DMS 273 (cell line): Measurements from ENCODE around the gene BRINP1.

Experiments
- DNase-seq: peaks from one replicate; lab custom pipeline; 2025; ENCODE audit not compliant: unreplicated experiment; lab: John Stamatoyannopoulos, UW

The BRINP1 gene

DNA sequence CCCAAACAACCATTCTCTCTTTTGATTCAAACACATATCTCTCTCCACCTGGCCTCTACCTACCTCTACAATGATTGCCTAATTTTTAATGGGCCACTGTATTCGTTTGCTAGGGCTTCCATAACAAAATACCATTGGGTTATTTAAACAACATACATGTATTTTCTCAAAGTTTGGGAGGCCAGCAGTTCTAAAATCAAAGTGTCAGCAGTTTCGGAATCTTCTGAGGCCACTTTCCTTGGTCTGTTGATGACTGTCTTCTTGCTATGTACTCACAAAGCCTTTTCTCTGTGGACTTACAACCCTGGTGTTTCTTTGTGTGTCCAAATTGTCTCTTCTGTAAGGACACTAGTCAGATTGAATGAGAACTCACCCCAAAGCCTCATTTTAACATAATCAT is 214.7 kb downstream of the BRINP1 start:
- DNase-seq = no peak

DNA sequence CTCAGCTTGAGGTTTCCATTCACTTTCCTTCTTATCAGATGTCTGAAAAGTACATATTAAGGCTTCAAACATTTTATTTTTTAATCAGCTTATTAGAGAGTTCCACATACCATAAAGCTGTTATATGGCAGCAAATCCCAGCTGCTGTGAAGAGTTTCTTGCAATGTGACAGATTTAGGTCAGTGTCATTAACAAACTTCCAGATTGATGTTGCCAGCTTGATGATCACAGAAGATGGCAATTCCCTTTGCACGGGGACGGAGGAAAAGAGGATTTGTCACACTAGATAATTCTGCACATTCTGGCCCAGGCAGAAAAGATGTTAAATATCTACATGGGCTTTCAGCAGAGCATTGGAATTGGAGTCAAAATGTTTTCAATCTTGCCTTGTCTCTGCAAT is 215.8 kb downstream of the BRINP1 start:
- no peak for DNase-seq

DNA sequence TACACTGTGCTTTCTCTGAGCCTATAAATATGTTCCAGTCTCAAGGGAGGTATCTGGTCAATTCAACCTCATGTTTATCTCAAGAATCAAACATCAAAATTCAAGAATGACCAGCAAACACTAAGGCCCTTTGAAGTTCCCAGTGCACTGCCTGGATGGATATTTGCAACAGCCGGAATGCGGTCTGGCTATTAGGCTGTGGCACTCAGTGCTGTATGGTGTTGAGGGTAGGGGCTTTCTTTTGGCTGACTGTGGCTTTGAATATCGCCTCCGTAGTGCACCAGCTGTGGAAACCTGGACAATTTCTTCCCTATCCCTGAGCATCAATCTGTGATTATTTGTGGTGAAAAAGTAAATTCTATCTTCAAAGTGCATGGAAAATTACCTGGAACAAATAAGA is 220.4 kb downstream of the BRINP1 start:
- DNase-seq = no peak

DNA sequence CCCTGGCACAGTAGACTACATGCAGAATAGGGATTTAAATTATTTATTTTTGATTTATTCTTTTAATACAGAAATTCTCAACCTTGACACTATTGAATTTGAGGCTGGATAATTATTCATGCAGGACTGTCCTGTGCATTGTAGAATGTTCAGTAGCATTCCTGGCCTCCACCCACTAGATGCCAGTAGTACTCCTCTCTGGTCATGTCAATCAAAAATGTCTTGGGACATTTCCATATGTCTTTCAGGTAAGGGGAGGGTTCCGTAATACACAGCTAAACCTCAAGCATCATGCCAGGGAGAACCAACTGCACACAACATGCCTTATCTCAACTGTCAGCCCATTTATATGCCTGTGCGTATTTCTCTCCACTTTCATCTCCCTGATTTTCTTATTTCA is 231.8 kb downstream of the BRINP1 start:
- no peak for DNase-seq

DNA sequence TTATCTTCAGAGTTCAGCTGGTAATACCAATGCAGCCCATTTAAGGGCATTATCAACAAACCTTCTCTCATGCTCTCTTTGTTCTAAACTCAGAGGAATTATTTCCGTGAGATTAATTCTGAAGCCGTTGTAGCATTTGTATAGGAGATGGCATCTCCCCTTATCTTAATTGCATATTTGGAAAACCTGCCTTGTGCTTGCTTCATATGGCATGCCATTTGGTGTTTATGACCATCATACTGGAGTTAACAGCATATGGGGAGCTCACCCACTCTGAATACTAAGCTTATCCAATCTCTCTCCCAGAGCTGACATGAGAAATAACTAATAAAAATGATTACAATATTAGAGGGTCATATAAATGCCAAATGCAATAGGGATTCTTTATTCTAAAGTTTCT is 243.2 kb downstream of the BRINP1 start:
- peak; percentile 89 for DNase-seq

DNA sequence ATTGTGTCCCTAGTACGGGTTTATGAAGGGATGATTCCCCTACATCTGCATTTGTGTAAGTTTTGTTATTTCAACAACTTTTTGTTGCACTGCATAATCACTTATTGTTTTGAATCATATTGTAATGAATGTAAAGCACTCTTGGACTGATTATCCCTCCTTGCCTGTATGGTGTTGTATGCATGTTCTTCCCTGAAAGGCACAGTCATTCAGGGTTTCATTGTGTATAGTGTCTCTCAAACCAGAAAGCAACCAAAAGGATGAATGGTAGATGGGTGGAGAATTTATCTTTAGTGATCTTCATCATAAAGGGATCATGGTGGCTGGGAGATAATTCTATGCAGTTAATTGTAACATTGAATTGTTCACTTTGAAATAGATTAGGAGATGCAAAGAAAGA is 247.3 kb downstream of the BRINP1 start:
- no peak for DNase-seq

DNA sequence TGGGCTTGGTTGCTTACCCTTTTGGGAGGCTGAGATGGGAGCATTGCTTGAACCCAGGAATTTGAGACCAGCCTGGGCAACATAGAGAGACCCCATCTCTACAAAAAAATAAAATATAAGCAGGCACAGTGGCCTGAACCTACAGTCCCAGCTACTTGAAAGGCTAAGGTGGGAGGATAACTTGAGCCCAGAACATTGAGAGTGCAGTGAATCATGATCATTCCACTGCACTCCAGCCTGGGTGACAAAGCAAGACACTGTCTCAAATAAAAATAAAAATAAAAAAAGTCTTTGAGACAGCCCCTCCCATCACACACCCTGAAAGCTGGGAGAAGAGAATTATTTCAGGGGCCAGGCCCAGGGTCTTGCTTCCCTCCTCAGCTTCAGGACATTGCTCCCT is 251.8 kb downstream of the BRINP1 start:
- DNase-seq = no peak
